SK-N-SH (cell line): ENCODE data around the gene MAP6. TPM values are rescaled to one million over a fixed set of nuclear protein-coding genes. Genes with fewer than 3 reads are reported as not detected.
A peak's percentile ranks its signal among the peaks of the same experiment; 100 is the strongest.

ENCODE experiments used
- CTCF ChIA-PET: fragments of 300-600, 350-600 bp; formaldehyde crosslinking; extraction: SDS; loops from one replicate; lab custom pipeline; 2021; lab: Yijun Ruan, JAX
- POLR2A ChIA-PET: fragments of 350-600 bp; sonication (Branson Sonifier 250); formaldehyde crosslinking; extraction: SDS; loops from one replicate; lab custom pipeline; 2020; ENCODE audit warnings: antibody characterized with exemption, inconsistent platforms; lab: Yijun Ruan, JAX
- DNase-seq: peaks from one replicate; pipeline ENCODE4 v3.0.0; 2012
- H2AFZ ChIP-seq: fragments of 200-600 bp; sonication (generic); 2 replicates; pipeline ENCODE4 v1.8.1; 2016; ENCODE audit warnings: antibody characterized with exemption, mild to moderate bottlenecking, low read depth
- H3F3A ChIP-seq: fragments of 200-600 bp; sonication (generic); replicated peaks from 2 replicates; pipeline ENCODE3; 2016; ENCODE audit warnings: antibody characterized with exemption, mild to moderate bottlenecking; ENCODE audit not compliant: insufficient read depth
- H3K27ac ChIP-seq, 2 experiments: fragments of 200-500 bp in 1 of 2; fragments of 200-600 bp in 1 of 2; sonication (Bioruptor generic) in 1 of 2; sonication (generic), shearing (Covaris generic) in 1 of 2; 2 replicates each; pipeline versions ENCODE4 v1.5.1 to v1.6.1; 2014 to 2016; ENCODE audit warnings: low read depth in 2 of 2, inconsistent platforms in 1 of 2, low read length in 1 of 2, mild to moderate bottlenecking in 1 of 2, mixed read lengths in 1 of 2
- H3K27me3 ChIP-seq: fragments of 200-600 bp; sonication (generic), shearing (Covaris generic); 2 replicates; pipeline ENCODE4 v1.6.1; 2016; ENCODE audit warnings: mixed run types; ENCODE audit not compliant: insufficient read depth
- H3K36me3 ChIP-seq, 2 experiments: fragments of 200-500 bp in 1 of 2; fragments of 200-600 bp in 1 of 2; sonication (Bioruptor generic) in 1 of 2; sonication (generic) in 1 of 2; replicated peaks in 1 of 2; 2 replicates each; pipeline versions ENCODE3 to v1.5.1; 2014 to 2016; ENCODE audit warnings: low read length in 1 of 2, mild to moderate bottlenecking in 1 of 2; ENCODE audit not compliant: insufficient read depth in 2 of 2, control insufficient read depth in 1 of 2
- H3K4me1 ChIP-seq, 2 experiments: fragments of 200-500 bp in 1 of 2; fragments of 200-600 bp in 1 of 2; sonication (Bioruptor generic) in 1 of 2; sonication (generic), shearing (Covaris generic) in 1 of 2; 2 replicates each; pipeline versions ENCODE4 v1.5.1 to v1.6.1; 2014 to 2016; ENCODE audit warnings: low read depth in 1 of 2, low read length in 1 of 2, mixed run types in 1 of 2; ENCODE audit not compliant: insufficient read depth in 2 of 2, control insufficient read depth in 1 of 2
- H3K4me2 ChIP-seq: fragments of 200-600 bp; sonication (generic), shearing (Covaris generic); 2 replicates; pipeline ENCODE4 v1.6.1; 2017; ENCODE audit warnings: mixed run types
- H3K4me3 ChIP-seq, 2 experiments: fragments of 200-500 bp in 1 of 2; fragments of 200-600 bp in 1 of 2; sonication (Bioruptor generic) in 1 of 2; sonication (generic), shearing (Covaris generic) in 1 of 2; 2 replicates each; pipeline versions ENCODE4 v1.5.1 to v1.8.1; 2014 to 2016; ENCODE audit warnings: low read depth in 2 of 2, inconsistent platforms in 1 of 2, low read length in 1 of 2, mild to moderate bottlenecking in 1 of 2, mixed read lengths in 1 of 2, moderate library complexity in 1 of 2
- H3K79me2 ChIP-seq: fragments of 200-600 bp; sonication (generic); 2 replicates; pipeline ENCODE4 v1.8.1; 2017; ENCODE audit warnings: mild to moderate bottlenecking; ENCODE audit not compliant: insufficient read depth
- H3K9ac ChIP-seq: fragments of 200-600 bp; sonication (generic); 2 replicates; pipeline ENCODE4 v1.6.1; 2017; ENCODE audit warnings: mixed run types
- H3K9me2 ChIP-seq: fragments of 200-600 bp; sonication (generic); 2 replicates; pipeline ENCODE4 v1.6.1; 2017; ENCODE audit warnings: mixed run types
- H3K9me3 ChIP-seq: fragments of 200-600 bp; sonication (generic); 2 replicates; pipeline ENCODE4 v1.6.1; 2017; ENCODE audit warnings: mixed run types, mild to moderate bottlenecking, moderate library complexity
- H4K20me1 ChIP-seq: fragments of 200-600 bp; sonication (generic); 2 replicates; pipeline ENCODE4 v1.6.1; 2017; ENCODE audit warnings: mild to moderate bottlenecking, mixed run types; ENCODE audit not compliant: insufficient read depth
- FOSL2 ChIP-seq: IDR thresholded peaks from 2 replicates; pipeline ENCODE4 v1.4.0; 2012; ENCODE audit warnings: low read depth, mild to moderate bottlenecking, moderate library complexity, borderline replicate concordance
- FOXJ3 ChIP-seq: sonication (generic); formaldehyde crosslinking; IDR thresholded peaks from 2 replicates; pipeline ENCODE4 v1.5.1; 2020; ENCODE audit warnings: mild to moderate bottlenecking, missing genetic modification reagents
- JUND ChIP-seq: IDR thresholded peaks from 2 replicates; pipeline ENCODE4 v1.4.0; 2012
- MEF2A ChIP-seq: IDR thresholded peaks from 2 replicates; pipeline ENCODE4 v1.4.0; 2012; ENCODE audit warnings: low read depth, borderline replicate concordance
- NFIC ChIP-seq: IDR thresholded peaks from 2 replicates; pipeline ENCODE4 v1.4.0; 2012; ENCODE audit warnings: borderline replicate concordance
- RAD21 ChIP-seq: IDR thresholded peaks from 2 replicates; pipeline ENCODE4 v1.6.1; 2012; ENCODE audit warnings: mild to moderate bottlenecking, low read length
- RCOR1 ChIP-seq: fragments of 150-350 bp; IDR thresholded peaks from 2 replicates; pipeline ENCODE4 v1.6.1; 2017; ENCODE audit warnings: antibody characterized with exemption, low read length
- SIN3A ChIP-seq: IDR thresholded peaks from 2 replicates; pipeline ENCODE4 v1.6.1; 2012; ENCODE audit warnings: low read depth, mild to moderate bottlenecking, low read length, moderate library complexity, borderline replicate concordance
- TCF12 ChIP-seq: IDR thresholded peaks from 2 replicates; pipeline ENCODE4 v1.4.0; 2012
- WGBS: methylation state at CpG from one replicate; pipeline ENCODE4 v1.1.6; 2017; ENCODE audit warnings: low lambda C conversion rate; 5-methylcytosine and 5-hydroxymethylcytosine counted together
- polyA plus RNA-seq, 3 experiments: library from polyadenylated mRNA; depleted of rRNA; stranded (reverse); fragments of >200 nt; gene quantifications; 2 replicates each; pipeline ENCODE4 v1.2.3, GENCODE V29; 2012
- TF ChIP-seq, protein P1 (sequence below): IDR thresholded peaks from 2 replicates; pipeline ENCODE4; 2012
- TF ChIP-seq, protein P2 (sequence below): IDR thresholded peaks from 2 replicates; pipeline ENCODE4 v1.6.1; 2012; ENCODE audit warnings: mild to moderate bottlenecking, low read depth, low read length, moderate library complexity

MAP6 gene
- polyA plus RNA-seq, 1 of the 3 experiments (the other 2 are of a cell fraction): 11.1 TPM

GRCh38 chr11:75625991-75626888 lies 42.6 kb downstream of the MAP6 start:
- Histone ChIP-seq H2AFZ (peak overlapping the region; percentile 79; the same call in 1 of the 2 replicates), H3K36me3 (no peaks in the 10 kb centered on the region), H3K4me2 (peak overlapping the region; percentile 51), H3K4me1 (peaks cover 30 to 69% of the 10 kb centered on the region in 2 experiments), H3K9me3 (no peaks in the 10 kb centered on the region), H3K9me2 (no peaks in the 10 kb centered on the region), H3K4me3 (no peak overlapping the region; a peak in 2 of 4 replicates), H4K20me1 (no peaks in the 10 kb centered on the region), H3F3A (peaks cover 20% of the 10 kb centered on the region), H3K27ac (peak overlapping the region; percentile 87 to 100), H3K9ac (peak overlapping the region; percentile 11; the same call in 1 of the 2 replicates), H3K27me3 (no peaks in the 10 kb centered on the region), H3K79me2 (no peaks in the 10 kb centered on the region)
- no peak for DNase-seq
- ChIA-PET CTCF (interaction anchor here (1.0 to 4.8 kb wide), 10 partner anchors 9 to 237 kb away, joined by 3 to 23 read pairs (median 4); no protein-coding TSS in a partner anchor), POLR2A (interaction anchor here (0.7 to 4.6 kb wide), 7 partner anchors 10 to 72 kb away, joined by 3 to 27 read pairs (median 5); partner anchors contain the start of gene MAP6)
- TF ChIP-seq NFIC (peak; percentile 16; the same call in 1 of the 2 replicates), JUND (peak; percentile 64), SIN3A (no peak), FOSL2 (peak; percentile 78; the same call in 1 of the 2 replicates), MEF2A (0 out of 2 replicates have a peak, but pooled peaks have one; percentile 21), RCOR1 (no peak), TCF12 (peak; percentile 51; the same call in 1 of the 2 replicates), FOXJ3 (CRISPR knock-in tag) (no peak), RAD21 (no peak)
- TF ChIP-seq, protein P1, sequence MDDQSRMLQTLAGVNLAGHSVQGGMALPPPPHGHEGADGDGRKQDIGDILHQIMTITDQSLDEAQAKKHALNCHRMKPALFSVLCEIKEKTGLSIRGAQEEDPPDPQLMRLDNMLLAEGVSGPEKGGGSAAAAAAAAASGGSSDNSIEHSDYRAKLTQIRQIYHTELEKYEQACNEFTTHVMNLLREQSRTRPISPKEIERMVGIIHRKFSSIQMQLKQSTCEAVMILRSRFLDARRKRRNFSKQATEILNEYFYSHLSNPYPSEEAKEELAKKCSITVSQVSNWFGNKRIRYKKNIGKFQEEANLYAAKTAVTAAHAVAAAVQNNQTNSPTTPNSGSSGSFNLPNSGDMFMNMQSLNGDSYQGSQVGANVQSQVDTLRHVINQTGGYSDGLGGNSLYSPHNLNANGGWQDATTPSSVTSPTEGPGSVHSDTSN: peak; percentile 63
- TF ChIP-seq, protein P2, sequence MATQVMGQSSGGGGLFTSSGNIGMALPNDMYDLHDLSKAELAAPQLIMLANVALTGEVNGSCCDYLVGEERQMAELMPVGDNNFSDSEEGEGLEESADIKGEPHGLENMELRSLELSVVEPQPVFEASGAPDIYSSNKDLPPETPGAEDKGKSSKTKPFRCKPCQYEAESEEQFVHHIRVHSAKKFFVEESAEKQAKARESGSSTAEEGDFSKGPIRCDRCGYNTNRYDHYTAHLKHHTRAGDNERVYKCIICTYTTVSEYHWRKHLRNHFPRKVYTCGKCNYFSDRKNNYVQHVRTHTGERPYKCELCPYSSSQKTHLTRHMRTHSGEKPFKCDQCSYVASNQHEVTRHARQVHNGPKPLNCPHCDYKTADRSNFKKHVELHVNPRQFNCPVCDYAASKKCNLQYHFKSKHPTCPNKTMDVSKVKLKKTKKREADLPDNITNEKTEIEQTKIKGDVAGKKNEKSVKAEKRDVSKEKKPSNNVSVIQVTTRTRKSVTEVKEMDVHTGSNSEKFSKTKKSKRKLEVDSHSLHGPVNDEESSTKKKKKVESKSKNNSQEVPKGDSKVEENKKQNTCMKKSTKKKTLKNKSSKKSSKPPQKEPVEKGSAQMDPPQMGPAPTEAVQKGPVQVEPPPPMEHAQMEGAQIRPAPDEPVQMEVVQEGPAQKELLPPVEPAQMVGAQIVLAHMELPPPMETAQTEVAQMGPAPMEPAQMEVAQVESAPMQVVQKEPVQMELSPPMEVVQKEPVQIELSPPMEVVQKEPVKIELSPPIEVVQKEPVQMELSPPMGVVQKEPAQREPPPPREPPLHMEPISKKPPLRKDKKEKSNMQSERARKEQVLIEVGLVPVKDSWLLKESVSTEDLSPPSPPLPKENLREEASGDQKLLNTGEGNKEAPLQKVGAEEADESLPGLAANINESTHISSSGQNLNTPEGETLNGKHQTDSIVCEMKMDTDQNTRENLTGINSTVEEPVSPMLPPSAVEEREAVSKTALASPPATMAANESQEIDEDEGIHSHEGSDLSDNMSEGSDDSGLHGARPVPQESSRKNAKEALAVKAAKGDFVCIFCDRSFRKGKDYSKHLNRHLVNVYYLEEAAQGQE: no peak
- WGBS: 47% methylated on average over 8 of the region's 8 CpGs
